ENCODE data around the gene PTK7.

DNA sequence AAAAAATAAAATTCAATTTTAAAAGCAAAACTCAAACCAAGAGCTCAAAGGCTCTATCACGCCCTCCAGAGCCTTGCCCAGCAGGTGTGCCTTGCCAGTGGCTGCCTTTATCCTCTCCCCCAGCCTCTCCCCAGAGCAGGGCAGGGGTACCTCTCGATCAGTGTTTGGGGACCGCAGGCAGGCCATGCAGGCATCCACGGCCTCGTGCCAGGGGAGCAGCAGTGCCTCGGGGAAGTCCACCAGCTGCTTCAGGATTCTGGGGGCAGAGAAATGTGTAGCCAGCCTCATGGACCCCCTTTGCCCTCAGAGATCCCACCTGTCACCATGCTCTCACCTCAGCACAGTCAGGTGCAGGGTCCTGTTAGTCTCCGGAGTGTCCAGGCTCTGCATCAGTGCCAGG, 28.1 kb upstream of the PTK7 start:
- TF ChIP-seq, protein P1, sequence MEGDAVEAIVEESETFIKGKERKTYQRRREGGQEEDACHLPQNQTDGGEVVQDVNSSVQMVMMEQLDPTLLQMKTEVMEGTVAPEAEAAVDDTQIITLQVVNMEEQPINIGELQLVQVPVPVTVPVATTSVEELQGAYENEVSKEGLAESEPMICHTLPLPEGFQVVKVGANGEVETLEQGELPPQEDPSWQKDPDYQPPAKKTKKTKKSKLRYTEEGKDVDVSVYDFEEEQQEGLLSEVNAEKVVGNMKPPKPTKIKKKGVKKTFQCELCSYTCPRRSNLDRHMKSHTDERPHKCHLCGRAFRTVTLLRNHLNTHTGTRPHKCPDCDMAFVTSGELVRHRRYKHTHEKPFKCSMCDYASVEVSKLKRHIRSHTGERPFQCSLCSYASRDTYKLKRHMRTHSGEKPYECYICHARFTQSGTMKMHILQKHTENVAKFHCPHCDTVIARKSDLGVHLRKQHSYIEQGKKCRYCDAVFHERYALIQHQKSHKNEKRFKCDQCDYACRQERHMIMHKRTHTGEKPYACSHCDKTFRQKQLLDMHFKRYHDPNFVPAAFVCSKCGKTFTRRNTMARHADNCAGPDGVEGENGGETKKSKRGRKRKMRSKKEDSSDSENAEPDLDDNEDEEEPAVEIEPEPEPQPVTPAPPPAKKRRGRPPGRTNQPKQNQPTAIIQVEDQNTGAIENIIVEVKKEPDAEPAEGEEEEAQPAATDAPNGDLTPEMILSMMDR (IDR thresholded peaks at IDR 0.05) = no peak
- no peak for TF ChIP-seq EZH2 (IDR thresholded peaks at IDR 0.05)
- TF ChIP-seq EZH2phosphoT487 (IDR thresholded peaks at IDR 0.05) = no peak

Measured in neural progenitor cell (in vitro differentiated cells).